ENCODE results near the gene MACROD2.

Gene MACROD2

DNA sequence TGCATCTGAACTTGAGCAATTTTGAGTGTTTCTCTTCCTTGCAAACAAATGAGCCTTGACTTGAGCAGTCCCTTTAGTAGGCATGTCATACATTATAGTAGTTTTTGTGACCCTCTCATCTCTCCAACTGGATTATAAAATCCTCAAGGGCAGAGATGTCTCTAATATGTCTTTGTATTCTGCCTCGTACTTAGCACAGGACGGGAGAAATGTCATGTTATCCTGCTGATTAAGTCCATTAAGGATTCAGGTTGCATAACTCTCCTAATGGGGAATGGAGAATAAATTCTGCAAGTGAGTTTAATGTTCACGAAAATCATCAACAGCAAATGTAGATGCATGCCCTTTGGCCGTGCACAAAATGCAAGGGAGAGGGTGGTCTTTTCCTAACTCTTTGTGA, 1635.0 kb downstream of the MACROD2 start:
- no peak for DNase-seq (ENCODE audit: low read depth)

- DNase-seq (ENCODE audit: low read depth) = no peak
These were observed 1637.4 kb downstream of the MACROD2 start for GRCh38 chr20:15632680-15633079.

- no peak for DNase-seq (ENCODE audit: low read depth)
These were observed 1638.8 kb downstream of the MACROD2 start for GRCh38 chr20:15634102-15634501.

- DNase-seq (ENCODE audit: low read depth) = no peak
These were observed 1642.2 kb downstream of the MACROD2 start for GRCh38 chr20:15637546-15637945.

DNA sequence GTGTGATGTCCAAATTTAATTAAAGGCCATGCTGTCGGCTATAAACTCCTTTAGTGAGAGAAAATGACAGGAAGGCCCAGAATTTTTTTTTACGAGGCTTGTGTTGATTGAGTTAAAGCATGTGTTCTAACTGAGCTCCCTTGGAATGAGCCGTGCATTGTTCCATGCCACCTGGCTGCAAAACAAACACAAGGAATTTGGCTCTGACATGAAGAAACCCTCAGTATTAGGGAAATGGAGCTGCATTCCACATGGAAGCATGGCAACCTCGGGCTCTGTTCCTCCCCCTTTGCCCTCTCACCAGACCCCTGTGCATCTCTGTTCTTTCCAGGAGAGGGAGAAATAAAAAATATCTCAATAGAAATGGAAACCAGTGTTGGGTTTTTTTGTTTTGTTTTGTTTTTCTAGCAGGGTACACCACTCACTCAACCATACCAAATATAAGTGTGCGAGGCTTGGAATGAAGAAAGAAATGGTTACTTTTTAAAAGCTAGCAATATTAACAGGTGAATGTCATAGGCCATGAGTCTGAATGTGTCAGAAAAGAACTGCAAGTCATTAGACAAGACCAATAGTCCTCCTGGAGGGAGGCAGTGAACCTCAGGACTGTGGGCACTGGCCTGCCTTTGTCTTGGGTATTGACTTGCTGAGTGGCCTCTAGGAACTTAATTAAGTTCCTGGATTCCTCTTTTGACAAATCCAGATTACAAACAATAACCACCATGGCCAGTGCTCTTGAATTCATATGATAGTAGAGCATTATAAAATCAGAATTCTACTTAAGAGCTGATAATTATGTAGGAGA, 1642.8 kb downstream of the MACROD2 start:
- DNase-seq (ENCODE audit: low read depth) = no peak

DNA sequence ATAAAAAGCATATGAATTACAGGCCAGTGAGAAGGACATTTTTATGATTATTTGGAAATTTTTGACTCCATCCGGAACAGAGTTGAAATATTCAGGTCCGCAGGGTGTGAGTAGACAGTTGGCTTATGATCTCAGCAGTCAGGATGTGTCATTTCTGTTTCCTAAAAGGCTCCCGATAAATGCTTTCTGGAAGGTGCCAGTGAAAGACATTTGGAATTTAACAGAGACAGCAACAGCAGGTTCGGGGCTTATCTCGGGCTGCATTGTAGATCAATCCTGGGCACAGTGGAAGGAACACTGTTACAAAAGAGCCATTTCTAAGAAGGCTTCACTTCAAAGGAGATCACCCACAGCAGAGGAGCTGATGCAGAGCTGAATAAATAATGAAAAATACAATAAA, 1643.5 kb downstream of the MACROD2 start:
- DNase-seq (ENCODE audit: low read depth) = no peak

DNA sequence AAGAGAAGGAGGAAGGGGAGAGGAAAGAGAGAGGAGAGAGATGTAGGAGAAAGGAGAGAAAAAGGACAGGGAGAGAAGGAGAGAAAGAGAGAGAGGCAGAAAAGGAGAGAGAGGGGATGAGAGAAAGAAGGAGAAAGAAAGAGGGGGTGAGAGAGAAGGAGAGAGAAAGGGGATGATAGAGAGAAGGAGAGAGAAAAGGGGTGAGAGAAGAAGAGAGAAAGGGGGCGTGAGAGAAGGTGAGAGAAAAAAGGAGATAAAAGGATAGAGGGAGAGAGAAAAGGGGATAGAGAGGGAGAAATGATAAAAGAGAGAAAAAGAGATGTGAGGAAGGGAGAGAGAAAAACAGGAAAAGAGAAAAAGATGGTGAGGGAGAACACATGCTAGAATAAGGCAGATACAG, 1644.5 kb downstream of the MACROD2 start:
- no peak for DNase-seq (ENCODE audit: low read depth)

- no peak for DNase-seq (ENCODE audit: low read depth)
These were observed 1646.8 kb downstream of the MACROD2 start for GRCh38 chr20:15642109-15642508.

DNA sequence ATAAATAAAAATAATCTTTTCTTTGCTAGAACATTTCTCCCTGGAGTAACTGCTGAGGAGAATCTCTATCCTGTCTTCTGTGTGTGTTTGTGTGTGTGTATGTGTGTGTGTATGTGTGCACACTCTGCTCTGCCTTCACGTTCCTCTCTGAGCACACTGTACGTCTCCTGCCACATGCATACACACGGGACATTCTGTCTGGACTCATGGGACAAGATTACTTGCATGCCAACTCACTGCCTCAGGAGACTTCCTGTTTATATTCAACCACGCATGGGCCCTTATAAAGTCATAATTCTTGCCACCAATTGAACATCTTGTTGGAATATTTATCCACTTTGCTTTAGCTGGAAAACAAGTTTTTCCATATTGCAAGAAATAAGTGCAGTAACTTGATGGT, 1647.4 kb downstream of the MACROD2 start:
- no peak for DNase-seq (ENCODE audit: low read depth)

DNA sequence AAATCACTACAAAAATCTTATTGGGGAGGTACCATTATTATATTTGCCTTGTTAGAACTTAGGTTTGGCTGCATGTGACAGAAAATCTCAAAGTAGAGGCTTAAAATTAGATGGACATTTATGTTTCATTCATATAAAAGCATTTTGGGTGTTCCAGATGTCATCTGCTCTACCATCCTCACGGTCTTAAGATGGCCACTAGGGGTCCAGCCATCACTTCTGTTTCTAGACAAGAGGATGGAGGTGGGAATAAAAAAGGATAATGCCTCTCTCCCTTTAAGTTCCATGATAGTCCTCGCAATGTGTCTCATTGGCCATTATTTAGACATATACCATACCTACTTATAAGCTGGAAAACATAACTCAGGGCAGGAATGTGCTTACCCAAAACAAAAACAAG, 1648.4 kb downstream of the MACROD2 start:
- no peak for DNase-seq (ENCODE audit: low read depth)

- DNase-seq (ENCODE audit: low read depth) = no peak
These were observed 1650.5 kb downstream of the MACROD2 start for GRCh38 chr20:15645816-15646215.

DNA sequence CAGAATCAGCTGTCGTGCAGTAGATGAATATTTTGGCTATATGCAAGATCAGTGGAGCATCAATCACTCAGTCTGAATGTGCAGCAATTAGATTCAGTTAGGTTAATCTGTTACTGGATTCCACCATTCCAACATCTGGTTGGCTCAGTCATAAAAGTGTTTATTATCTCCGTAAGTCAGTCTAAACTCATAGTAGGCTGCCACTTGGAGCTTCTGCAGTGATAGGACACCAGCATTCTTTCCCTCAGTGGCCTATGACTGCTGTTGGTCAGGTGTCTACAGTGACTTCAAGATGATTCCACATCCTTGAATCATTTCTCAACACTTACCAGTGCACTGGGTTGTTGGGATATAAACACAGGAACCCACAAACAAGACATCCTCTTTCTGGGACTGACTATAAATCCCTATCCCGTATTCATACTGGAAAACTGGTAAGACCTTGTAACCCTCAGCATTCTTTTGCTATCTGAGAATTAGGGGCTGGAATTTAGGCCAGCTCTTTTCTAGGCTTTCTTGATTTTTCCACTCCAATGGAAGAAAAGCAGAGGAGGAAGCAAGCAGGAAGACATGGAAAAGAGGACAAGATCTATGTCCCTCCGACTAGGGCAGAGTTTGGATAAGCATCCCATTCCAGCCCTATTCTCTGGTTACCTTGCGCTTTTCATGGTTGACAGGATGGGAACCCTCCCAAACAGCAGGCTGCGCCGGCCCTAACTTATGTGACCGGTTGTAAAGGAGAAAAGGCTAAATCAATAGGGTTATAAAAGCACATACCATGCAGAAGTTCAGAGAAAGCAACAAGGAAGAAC, 1658.3 kb downstream of the MACROD2 start:
- DNase-seq (ENCODE audit: low read depth) = no peak

DNA sequence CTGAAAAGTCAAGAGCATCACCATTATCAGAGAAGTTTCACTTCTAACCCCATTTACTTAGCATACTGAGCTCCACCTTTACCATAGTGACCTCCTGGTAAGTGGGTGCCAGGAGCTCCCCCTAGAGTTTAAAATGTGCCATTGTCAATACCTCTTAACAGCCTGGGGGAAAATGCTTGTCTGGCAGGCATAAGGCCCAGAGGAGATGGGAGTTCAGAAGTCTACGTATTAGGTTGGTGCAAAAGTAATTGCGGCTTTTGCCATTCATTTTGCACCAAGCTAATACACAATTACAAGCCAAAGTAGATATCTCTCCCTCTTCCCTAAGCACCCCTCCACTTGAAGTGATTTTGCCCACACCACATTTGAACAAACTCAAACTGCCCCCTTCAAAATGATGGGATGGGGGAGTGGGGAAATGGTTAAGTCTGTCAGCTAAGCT, 1658.9 kb downstream of the MACROD2 start:
- no peak for DNase-seq (ENCODE audit: low read depth)

DNA sequence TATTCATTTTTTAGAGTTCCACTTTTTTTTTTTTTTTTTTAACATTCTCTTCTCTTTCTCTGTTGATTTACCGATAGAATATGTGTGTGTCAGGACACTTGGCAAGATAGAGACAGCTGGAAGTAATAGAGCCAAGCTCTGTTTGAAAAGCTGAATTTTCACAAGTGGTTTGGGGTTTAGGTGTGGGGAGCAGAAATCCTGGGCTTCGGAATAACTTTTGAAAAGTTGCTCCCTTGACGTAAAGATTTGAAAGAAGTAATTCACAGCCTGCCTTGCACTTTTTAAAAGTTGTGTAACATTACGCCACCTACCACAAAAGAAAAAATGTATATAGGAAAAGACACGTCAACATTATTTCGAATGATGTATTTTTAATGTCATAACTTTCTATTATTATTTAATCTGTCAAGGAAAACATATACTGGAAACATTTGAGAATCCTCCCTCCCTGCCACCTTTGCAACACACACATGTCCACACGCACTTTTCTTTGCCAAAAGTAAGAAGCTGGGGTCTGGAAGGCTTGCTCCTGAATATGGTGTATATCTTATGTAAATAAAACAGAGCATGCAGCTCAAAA, 1660.1 kb downstream of the MACROD2 start:
- no peak for DNase-seq (ENCODE audit: low read depth)

DNA sequence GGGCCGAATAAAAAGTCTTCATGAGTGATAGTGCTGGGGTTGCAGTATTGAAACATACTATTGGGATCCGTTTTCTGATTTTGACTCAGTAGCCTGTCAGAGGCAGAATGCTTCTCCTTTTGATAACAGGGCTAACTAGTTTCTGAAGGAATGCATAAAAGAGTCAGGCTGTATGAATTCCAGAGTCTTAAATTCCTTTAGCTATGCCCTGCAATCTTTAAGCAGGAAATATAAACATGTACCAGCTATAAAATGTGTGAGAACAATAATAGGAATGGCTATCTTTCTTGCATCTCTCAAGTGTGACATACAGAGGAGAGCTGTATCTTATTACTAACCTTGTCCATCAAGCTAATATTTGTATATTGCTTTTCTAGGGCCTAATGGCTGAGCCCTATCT, 1660.8 kb downstream of the MACROD2 start:
- DNase-seq (ENCODE audit: low read depth) = no peak

GRCh38 chr20:15658295-15658694, 1663.0 kb downstream of the MACROD2 start:
- DNase-seq (ENCODE audit: low read depth) = no peak

- peak; percentile 51 for DNase-seq (ENCODE audit: low read depth)
These were observed 1677.9 kb downstream of the MACROD2 start for GRCh38 chr20:15673206-15673605.

DNA sequence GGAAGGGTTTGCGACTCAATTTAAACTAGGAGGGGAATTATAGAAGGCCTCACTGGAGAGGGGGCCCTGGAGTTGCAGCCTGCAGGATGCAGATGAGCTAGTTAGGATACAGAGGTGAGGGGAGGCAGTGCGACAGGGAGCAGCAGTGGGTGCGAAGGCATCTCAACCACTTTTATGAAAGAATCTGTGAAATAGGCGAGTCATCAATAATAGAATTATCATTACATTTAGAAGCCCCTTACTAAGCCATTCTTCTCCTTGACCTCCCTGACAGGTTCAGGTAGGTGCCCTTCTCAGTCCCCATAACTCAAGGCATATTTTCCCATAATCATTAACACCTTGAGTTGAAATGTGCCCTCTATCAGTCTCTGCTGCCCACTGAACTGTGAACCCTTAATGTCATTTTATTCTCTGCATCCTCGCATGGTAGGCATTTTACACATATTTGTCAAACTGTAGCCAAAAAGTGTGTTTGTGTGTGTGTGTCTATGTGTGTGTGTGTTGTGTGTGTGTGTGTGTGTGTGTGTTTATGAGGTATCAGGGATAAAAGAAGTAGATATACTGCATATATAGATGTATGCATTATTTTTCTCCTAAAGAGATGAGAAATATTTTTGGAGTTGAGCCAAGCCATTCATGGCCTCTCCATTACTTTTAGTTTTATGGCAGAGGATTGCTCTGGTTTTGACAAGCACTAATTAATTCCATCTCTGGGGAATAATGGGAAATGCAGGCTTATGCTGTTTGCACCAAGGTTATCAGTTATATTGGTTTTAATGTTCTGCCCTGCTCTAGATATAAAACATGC, 1679.1 kb downstream of the MACROD2 start:
- DNase-seq (ENCODE audit: low read depth) = no peak

DNA sequence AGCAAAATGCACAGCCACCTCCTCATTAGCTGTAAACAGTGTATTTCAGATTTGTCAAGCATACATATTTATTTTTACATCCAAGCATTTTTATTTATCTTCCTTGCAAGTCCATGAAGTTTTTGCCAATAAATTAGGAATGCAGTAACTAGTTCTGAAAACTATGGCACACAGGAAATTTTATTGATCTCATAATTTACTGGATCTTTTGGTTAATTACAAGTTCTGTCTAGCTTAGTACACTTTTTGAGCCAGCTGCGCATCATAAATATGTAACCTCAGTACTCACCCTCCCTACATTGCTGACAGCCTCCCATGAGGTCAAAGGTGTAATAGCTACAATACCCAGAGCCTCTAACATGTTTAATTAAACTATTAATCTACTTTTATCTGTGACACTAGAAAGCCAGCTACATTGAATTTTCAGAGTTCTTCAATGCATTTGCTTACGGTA, 1679.8 kb downstream of the MACROD2 start:
- DNase-seq (ENCODE audit: low read depth) = no peak

- no peak for DNase-seq (ENCODE audit: low read depth)
These were observed 1680.6 kb downstream of the MACROD2 start for GRCh38 chr20:15675813-15676484.

DNA sequence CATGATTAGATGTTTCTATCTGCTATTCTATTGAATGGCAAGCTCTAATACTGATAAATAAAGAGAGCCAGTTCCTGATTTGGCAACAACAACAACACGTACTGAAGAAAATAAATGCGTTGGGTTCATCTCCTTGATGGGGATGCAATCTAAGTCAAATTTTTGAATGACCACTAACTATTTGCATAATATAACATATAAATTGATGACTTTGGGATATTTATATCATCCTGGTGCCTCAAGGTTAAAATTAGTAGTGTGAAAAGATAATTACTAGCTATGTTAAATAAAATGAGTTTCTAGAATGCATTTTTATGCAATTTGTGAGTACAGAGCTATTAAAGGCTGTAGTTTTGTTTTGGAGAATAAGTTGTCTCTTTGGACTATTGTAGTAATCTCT, 1681.5 kb downstream of the MACROD2 start:
- DNase-seq (ENCODE audit: low read depth) = no peak

All from stromal cell of bone marrow (primary cell).